IPS DF 19.7 (cell line): ENCODE measurements around the gene OSBPL2.
A peak's percentile ranks its signal among the peaks of the same experiment; 100 is the strongest.

Experiments
- DNase-seq: peaks from one replicate; pipeline ENCODE4 v3.0.0-alpha.2; 2013; ENCODE audit warnings: low read depth, low spot score

The OSBPL2 gene

DNA sequence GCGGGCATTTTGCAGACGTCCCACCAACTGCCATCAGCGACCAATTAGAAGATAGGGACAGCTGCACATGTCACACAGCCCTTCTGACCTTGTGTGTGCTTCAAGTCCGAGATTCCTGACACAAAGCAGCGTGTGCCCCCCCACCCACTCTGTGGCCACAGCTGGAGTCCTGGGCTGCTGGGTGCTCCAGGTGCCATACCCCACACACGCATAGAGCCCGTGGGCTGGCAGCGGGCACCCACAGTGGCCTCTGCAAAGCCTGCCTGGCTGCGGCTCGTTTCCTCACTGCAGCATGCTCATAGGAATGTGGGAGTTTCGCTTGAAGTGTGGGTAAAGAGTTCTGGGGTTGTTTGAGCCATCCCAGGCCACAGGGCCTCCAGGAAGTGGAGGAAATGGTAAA lies 62.0 kb downstream of the OSBPL2 start:
- no peak for DNase-seq

DNA sequence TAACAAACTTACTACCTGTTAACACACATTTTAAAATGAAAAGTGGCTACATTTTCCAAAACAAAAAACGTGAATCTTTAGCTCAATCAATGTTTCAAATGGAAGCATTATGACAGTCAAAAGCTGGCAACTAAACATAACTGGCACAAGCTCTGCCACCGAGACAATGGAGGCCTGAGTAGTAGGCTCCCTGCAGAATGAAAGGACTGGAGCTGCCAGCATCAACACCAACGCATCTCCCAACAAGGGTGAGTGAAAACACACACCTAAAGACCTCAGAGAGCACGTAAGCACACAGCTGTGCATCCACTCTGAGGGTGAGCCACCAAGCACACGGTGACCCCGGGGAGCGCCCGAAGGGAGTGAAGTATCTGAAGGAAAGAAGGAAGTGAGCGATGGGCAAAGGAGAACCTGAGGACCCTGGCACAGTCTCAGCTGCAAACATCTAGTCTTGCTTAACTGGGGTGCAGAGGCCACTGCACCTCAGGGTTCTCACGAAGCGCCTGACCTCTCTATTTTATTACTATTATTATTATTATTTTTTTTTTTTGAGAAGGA lies 62.9 kb downstream of the OSBPL2 start:
- no peak for DNase-seq

DNA sequence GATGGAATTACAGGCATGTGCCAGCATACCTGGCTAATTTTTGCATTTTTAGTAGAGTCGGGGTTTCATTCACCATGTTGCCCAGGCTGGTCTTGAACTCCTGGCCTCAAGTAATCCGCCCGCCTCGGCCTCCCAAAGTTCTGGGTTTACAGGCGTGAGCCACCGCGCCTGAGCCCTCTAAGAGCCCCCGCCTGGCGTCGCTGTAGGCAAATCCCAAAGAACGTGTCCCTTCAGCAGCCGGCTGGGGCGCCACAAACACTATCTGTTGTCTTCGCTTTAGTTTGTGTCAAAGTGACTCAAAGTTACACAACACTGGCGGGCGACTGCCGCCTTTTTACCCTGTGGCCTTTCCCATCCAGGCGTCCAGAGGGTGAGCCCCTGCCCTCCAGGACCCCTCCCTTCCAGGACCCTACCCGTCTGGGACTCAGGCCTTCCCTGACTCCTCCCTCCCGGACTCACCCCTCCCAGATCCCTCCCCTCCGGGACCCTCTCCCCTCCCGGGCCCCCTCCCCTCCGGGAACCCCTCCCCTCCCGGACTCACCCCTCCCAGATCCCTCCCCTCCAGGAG lies 63.5 kb downstream of the OSBPL2 start:
- DNase-seq: peak; percentile 86

DNA sequence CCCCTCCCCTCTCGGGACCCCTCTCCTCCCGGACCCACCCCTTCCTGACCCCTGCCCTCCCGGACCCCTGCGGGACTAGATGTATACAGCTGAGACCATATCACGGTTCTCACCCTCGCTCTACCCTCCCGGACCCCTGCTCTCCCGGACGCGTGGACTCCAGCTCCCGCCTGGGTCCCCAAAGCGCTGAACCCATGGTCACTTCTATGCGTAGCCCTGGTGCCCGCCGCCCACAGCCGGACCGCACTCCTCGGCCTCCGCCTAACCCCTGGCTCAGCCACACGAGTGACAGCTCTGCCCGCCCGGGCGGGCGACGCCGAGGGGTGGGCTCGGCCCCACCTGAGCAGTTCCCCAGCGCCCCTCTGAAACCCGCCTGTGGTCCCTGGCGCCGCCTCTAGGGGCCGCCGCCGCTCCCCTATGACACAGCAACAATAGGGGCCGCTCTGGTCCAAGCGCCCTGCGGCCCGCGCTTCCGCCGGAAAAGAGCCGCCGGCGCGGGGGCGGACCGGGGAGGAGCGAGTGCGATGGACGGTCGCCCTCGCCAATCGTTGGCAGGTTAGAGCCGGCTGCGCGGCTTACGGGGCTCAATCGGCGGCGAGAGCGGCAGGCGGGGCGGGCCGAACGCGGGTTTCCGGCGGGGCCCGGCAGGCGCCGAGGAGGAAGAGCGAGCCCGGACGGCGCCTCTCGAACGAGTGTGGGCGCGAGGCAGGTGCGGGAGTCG lies 64.2 kb downstream of the OSBPL2 start, which contains the start of gene ADRM1:
Gene ADRM1 (plus strand): TSS at position 657 of the 721 bp plus-strand sequence. CDS start 572 bp downstream, outside the sequence.
- peak; percentile 59 for DNase-seq

DNA sequence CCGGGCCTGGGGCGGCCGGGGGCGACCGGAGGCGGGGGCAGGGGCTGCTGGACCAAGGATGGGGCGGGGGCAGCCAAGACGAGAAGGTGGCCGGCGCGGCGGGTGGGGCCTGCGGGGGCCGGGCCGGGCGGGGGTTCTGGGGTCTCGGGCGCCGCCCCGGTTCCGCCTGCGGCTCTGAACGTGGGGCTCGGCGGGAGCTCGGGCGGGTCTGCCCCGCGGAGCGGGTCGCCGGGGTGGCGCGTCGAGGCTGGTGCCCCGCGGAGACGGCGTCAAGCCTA lies 64.7 kb downstream of the OSBPL2 start:
- DNase-seq: no peak

DNA sequence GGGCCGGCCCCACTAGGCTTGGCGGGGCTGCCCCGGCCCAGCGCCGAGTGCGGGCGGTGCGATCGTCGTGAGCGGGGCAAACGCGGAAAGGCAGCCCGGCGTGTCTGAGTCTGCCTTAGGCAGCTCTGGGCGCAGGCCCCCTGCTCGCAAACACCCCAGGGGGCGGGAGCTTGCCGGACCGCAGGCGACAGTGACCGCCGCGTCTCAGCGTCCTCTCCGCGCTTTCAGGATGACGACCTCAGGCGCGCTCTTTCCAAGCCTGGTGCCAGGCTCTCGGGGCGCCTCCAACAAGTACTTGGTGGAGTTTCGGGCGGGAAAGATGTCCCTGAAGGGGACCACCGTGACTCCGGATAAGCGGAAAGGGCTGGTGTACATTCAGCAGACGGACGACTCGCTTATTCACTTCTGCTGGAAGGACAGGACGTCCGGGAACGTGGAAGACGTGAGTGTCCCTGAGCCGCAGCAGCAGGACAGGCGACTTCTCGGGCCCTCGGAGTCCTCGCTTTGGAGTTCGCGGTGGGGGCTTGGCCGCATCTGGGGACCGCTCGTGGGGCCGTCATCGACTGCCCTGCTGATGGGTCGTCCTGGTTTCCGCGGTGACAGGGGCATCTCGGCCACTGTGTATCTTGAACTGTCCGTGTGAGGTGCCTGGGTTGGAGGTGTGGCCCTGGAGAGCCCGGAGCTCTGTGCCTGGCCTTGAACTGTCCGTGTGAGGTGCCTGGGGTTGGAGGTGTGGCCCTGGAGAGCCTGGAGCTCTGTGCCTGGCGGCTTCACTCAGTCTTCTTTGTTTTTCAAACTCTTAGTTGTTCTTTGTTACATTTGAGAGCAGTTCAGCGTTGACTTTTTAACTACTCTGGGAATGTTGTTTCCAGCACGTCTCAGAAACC lies 65.3 kb downstream of the OSBPL2 start:
- DNase-seq: no peak

DNA sequence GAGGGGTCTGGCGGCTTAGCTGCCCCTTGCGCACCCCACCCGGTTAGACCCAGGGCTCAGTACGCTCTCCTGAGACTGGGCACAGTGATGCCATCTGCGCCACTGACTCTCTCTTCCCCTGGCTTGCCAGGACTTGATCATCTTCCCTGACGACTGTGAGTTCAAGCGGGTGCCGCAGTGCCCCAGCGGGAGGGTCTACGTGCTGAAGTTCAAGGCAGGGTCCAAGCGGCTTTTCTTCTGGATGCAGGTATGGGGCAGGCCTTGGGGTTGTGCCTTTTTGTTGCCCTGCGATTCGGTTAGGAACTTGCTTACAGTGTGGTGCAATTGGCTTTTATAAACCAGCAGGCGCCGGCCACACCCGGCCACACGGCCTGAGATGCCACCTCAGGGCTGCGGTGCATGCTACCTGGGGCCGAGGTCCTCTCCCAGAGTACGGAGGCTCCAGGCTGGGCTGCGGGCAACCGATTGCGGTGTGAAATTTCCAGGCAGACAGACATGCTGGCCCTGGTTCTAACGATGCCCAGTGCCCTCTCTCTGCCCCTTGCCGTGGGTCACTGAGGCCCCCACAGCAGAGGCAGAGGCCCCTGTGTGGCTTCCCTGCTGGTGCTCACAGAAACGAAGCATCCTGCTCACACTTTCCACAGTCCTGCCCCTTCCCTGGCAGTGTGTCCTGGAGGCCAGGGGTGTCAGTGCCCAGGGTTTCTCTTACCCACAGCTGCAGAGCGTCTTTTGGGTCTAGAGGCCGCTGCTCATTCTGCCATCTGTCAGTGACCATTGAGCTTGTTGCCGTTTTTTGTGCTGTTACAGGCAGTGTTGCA lies 66.2 kb downstream of the OSBPL2 start:
- DNase-seq: no peak

DNA sequence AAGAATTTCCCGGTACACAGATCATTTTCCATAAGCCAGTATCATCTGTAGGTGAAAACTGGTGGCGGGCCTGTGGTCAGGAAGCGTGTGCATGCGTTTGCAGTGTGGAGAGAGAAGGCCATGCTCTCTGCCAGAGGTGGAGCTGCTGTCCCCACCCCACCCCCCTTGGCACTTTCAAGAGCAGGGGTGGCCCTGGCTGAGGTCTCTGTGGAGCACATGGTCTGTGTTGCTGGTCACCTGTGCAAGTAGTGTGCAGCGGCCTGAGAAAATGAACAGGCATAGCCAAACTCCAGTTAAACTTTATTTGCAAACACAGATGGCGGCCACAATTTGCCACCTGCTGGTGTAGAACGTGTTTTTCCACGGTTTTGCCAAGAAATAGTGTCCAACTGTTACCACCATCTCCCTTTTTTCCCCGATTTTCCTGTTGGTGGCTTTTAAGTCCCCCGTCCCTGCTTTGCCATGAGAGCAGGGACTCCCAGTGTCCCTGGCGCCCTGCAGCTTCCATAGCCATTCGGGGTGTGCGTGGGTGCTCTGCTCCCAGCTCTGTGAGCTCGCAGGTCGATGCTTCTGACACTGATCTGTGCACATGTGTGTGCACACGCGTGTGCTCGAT lies 66.9 kb downstream of the OSBPL2 start:
- DNase-seq: no peak

DNA sequence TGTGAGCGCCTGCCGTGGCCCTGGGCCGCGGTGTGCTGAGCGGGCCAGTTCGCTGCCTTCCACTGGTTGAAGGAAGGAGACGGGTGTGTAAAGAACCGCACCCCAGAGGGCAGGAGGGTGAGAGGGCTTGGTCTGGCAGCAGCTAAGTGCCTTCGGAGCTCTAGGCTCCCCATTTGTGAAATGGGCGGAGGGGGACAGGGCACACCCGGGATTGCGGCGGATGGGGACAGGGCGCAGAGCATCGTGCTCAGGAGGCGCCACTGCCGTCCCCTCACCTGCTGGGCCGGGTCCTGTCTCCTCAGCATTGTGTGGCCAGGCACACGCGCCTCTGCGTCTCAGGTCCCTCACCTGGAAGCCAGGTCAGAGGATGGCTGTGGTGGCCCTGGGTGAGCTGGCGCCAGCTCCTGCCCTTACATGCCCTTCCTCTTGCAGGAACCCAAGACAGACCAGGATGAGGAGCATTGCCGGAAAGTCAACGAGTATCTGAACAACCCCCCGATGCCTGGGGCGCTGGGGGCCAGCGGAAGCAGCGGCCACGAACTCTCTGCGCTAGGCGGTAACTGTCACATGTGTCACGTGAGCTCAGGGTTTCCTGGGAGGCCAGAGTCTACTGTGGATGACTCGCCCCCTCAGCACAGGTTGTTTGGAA lies 67.6 kb downstream of the OSBPL2 start:
- no peak for DNase-seq

DNA sequence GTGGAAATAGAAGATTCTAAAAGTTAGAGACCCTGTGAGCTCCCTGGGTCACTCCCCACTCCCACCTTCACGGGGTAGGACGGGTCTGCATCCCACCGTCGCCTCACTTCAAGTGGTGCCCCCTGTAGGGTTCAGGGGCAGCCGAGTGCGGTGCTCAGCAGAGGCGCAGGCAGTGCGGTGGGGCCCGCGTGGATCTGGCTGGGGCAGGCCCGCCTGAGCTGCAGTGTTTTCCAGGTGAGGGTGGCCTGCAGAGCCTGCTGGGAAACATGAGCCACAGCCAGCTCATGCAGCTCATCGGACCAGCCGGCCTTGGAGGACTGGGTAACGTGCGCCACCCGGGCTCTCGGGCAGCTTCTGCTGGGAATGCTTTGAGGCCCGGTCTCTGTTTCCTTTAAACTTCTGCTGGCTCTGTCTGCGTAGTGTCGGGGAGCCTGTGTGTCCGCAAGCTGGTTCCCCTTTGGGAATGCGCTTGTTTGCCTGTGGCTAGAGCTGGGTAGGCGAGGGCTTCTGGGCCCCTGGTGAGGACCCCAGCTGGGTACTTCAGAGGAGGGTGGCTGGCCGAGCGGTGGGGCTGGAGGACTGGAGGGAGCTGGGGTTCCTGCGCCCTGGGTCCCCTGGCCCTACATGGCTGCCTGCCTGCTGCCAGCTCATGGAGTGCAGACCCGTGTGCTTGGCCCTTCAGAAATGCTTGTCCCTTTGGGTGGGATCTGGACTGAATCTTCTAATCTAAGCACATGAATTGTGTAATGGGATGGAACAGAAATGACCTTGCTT lies 68.3 kb downstream of the OSBPL2 start:
- DNase-seq: no peak

DNA sequence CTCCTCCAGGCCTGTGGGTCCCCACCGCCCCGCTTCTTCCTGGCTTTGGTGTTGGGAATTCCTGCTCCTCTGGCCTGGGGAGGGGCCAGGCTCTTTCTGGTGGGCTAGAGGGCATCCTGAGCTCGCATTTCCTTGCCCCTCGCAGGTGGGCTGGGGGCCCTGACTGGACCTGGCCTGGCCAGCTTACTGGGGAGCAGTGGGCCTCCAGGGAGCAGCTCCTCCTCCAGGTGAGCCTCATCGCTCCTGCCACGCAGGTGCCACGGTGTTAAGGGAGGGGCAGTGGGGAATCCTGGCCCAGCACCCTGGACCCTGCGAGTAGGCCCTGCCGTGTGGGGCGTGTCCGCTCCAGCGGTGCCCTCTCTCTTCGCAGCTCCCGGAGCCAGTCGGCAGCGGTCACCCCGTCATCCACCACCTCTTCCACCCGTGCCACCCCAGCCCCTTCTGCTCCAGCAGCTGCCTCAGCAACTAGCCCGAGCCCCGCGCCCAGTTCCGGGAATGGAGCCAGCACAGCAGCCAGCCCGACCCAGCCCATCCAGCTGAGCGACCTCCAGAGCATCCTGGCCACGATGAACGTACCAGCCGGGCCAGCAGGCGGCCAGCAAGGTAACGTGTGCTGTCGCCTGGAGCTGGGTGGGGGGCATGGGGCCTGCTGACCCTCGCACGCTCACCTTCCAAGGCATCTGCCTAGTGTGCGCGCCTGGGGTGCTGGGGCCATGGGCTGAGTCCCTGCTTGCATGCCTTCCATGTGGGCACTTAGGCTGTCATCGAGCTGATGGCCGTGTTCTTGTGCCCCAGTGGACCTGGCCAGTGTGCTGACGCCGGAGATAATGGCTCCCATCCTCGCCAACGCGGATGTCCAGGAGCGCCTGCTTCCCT lies 69.1 kb downstream of the OSBPL2 start:
- no peak for DNase-seq

DNA sequence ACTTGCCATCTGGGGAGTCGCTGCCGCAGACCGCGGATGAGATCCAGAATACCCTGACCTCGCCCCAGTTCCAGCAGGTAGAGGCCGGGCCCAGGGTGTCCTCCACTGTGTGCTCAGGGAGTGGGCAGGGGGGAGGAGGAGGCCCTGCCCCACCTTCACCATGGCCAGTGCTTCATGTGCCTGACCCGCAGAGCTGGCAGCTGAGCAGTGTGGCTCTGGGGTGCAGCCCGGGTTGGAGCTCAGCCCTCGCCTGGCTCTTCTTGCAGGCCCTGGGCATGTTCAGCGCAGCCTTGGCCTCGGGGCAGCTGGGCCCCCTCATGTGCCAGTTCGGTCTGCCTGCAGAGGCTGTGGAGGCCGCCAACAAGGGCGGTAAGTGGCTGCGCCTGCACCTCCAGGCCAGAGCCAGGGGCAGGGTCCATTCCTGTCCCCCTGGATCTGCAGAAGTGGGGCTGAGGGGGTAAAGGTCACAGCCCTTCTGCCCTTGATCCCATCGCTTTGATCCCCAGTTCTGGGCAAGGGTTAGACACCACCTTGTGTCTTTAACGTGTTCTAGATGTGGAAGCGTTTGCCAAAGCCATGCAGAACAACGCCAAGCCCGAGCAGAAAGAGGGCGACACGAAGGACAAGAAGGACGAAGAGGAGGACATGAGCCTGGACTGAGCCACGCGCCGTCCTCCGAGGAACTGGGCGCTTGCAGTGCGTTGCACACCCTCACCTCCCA lies 69.9 kb downstream of the OSBPL2 start:
- no peak for DNase-seq

DNA sequence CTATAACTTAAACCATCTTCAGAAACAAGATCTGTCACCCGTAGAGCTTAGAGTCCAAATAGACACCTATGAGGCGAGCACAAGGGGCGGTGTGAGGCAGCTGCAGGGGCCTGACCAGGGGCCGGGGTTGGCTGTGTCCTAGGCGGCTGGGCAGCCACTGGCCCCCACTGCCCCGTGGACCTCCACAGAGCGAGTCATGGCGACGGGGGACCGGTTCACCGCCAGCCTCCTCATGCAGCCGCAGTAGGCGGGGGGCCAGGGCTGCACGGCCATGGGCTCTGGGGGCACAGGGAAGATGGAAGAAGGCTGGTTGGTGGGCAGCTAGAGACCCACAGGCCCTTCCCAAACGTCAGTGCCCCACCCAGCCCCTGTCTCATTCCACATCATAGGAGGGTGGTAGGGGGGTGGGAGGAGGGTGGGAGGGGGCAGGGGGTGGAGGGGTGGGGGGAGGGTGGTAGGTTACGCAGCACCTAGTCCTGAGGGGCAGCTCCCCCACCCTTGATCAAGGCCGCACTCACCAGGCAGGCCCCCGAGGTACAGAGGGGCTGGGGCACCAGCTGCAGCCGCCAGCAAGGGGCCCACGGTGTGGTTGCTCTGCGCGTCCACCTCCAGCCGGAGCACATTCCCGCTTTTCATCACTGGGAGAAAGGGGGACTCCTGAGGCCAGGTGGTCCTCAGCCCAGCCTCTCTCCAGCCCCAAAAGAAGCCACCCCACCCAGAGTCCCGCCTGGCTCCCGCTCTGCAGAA lies 71.0 kb downstream of the OSBPL2 start:
- no peak for DNase-seq

DNA sequence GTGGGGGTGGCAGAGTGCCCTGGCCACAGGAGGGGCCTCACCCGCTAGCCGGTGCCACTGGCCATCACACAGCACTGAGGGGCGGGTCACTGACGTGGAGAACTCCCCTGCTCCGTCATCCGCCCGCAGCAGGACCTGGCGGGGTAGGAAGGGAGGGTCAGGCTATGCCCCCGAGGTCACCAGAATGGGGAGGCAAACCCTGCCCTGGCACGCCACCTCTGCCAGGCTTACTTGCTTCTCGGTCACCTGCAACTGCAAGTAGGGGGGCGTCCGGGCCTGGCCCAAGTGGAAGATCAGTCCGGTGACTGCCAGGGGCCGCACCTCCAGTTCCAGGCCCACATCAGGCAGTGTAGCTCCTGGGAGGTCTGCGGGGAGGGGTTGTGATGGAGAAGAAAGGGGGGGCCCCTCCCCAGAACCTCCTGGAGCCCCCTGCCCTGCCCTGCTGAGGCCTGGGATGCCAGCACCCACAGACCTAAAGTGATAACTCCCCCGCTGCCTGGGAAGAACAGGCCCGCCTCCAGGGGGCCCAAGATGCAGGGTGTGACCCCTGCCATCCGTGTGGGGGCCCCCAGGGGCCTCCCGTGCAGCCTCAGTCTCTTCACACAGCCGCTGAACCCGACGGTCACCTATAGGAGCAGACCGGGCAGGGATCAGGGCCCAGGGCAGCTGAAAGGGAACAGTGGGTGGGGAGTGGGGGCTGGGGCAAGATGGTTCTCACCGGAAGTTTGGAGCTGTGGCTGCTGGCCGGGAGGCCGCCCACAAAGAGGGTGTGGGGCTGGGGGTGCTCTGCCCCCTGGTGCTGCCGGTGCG lies 71.8 kb downstream of the OSBPL2 start:
- DNase-seq: no peak

DNA sequence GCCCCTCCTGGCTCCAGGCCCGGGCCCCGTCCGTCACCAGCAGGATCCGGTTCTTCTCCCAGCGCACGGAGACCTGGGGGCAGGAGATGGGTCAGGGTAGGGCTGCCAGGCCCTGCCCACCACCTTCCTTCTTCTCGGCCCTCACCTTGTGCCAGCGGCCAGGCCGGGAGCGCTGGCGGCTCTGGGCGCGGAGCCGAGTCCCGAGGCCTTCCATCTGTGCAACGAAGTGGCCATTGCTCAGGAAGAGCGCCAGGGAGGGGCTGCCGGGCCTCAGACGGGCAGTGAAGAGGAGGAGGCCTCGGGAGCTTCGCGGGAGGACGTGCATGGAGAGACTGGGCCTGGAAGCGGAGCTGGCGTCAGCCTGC lies 72.4 kb downstream of the OSBPL2 start:
- no peak for DNase-seq

DNA sequence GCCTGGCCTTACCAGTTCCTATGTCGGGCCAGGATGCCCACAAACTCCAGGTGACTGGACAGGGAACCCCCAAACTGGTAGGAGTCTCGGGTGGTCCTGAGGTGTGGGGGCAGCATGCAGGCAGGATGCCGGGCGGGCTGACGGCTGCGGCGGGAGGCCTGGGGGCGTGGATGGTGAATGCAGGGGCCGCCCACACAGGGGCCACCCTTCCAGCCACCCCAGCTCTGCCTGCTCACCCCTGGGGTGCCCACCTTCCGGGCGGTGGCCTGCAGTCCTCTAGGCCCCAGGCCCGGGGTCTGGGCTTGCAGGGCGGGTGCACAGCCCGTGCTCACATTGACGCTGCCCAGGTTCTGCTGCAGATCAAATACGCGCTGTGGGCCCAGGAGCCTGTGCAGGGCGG lies 72.8 kb downstream of the OSBPL2 start:
- DNase-seq: no peak
